ENCODE measurements around the gene FBXO34.

GRCh38 chr14:55389330-55389729 lies 118.1 kb downstream of the FBXO34 start:
- TF ChIP-seq CTCF (IDR thresholded peaks at IDR 0.05) (no peak), POLR2A (IDR thresholded peaks at IDR 0.05) (no peak)

Measured in esophagus squamous epithelium (tissue), 4 donors.